DMS79 (cell line): ENCODE data around the gene MLLT11.

Experiments used
- DNase-seq: peaks from one replicate; lab custom pipeline; 2025; lab: John Stamatoyannopoulos, UW

Gene MLLT11, protein sequence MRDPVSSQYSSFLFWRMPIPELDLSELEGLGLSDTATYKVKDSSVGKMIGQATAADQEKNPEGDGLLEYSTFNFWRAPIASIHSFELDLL

DNA sequence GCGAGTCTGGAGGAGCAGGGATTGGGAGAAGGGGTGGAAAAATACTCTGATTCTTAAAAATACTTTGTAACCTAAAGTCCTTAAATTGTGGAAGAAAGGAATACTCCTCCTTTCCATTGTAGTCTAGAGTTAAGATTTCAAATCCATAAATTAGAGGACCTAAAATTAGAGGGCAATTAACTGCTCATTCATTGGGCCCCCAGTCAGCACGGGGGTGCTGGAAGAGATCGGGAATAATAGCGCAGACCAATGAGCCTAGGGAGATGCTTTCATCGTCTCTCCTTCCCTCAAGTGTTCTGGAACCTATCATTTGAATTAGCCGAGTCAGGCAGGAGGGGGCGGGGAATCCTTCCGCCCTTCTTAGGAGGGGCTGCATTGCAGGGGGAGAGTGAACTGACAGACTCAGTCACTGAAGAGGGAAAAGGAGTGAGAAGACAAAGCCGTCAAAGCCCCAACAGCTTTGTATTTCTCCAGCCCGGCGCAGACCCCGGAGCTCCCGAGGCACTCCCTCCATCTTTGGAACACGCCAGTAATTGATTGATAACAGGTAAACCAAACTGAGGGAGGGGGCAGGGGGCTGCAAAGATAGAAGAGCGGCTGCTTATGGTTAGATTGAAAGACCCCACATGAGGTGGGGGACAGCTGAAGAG is at the start of gene MLLT11:
Gene MLLT11 (plus strand): TSS at position 391 of the 650 bp plus-strand sequence. CDS start 6,828 bp downstream, outside the sequence.
- DNase-seq = peak; percentile 92

DNA sequence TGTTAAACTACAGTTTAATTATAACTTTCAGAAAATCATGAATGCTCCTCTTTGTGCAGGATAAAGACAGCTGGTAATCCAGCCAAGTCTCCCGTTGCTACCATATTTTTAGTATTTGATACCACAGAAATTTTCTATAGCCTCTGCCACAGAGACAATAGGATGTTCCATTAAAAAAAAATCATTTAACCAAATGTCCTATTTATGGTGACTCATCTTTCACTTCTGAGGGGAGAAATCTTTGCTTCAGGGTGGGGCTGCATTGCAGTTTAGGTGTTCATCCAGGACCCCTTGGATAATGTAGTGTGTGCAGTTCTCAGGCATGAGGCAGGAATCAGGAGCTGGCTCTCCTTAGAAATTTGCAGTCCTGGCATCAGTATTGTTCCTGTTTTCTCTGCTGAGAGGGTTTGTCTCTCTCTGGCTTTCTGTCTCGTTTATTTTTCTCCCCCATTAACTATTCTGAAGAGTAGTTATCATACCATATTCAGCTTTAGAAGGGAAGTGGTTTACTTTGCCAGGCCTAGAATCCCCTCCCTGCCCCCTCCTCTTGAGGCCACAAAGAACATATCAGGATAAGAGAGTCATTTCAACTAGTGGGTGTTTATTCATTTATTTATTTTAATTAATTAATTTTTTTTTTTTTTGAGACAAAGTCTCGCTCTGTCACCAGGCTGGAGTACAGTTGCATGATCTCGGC is 48.9 kb upstream of the MLLT11 start:
- DNase-seq = no peak

DNA sequence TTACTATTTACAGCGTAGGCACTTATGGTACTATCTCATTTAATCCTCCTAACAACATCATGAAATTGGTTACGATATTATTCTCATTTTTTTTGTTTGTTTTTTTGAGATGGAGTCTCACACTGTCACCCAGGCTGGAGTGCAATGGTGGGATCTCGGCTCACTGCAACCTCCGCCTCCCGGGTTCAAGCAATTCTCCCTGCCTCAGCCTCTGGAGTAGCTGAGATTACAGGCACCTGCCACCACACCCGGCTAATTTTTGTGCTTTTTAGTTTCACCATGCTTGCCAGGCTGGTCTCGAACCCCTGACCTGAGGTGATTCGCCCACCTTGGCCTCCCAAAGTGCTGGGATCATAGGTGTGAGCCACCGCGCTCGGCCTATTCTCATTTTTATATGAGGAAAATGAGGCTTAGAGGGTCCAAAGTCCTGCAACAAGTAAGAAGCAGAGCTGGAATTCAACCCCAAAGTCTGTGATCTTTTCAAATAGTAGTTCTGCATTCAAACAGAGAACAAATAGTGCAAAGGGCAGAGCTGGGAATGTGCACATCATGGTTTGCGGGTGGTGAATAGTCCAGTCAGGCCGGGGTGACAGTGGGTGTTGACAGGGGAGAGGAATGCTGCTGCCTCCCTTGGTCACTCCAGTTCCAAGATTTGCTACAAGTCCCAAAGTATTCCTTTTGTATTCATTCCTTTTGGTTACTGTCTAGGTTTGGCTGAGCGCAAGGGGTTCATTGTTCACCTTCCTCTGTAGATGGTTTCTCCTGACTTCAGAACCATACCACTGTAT is 47.3 kb upstream of the MLLT11 start:
- DNase-seq = no peak

DNA sequence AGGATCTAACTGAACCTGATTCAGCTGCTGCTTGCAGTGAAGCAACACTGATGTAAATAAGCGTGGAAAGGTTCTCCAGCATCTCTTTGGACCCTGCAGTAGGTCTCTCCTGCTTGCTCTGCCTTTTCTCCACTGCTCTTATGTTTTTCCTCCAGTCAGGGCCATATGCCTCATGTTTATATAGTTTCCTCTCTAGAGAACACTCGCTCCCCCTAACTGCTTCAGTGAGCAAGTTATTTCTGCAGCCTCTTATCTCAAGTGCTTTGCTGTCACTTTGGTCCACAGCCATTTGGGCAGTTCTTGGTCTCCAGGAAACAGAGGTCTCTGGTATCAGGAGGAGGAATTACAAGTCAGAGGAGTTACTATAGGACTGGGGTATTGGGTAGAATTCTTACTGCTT is 46.7 kb upstream of the MLLT11 start:
- peak; percentile 96 for DNase-seq

DNA sequence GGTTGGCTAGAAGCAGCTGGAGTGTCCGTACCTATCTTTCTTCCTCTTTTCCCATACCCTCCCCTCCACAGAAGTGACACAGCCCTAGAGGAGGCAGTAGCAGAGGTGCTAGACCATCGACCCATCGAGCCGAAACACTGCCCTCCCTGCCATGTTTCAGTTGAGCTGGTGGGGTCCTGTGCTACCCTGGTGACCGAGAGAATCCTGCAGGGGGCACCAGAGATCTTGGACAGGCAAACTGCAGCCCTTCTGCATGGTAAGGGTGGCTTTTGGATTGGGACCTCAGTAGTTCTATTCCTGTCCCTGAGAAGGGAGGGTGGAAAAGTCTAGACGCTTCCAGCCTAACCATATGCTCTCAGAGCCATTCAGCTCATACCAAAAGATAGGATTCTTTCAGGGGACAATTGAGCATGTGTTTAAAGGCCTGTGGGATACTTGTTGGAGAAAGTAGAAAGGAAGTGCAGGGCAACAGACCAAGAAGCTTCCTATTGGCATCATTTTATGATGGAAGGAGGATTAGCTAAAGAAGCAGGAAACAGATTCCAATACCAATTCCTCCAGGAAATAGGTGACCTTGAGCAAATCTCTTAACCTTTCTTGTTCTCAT is 35.6 kb upstream of the MLLT11 start:
- peak; percentile 38 for DNase-seq

DNA sequence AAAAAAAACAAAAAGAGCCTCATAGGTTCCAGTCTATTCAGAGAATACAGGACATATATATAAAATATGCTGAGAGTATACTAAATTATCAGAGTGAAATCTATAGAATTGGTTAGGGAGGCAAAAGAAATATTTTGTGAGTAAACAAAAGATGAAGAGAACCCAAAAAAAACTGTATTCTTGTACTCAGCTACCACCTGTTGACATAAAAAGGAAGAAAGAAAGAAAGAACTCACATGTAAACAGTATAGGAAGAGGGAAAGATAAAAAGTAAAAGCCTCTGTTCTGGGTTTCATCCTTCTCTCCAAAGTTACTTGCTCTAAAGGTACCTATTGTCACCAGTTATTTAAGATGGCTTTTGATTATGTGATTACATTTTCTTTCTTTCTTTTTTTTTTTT is 33.7 kb upstream of the MLLT11 start:
- no peak for DNase-seq

DNA sequence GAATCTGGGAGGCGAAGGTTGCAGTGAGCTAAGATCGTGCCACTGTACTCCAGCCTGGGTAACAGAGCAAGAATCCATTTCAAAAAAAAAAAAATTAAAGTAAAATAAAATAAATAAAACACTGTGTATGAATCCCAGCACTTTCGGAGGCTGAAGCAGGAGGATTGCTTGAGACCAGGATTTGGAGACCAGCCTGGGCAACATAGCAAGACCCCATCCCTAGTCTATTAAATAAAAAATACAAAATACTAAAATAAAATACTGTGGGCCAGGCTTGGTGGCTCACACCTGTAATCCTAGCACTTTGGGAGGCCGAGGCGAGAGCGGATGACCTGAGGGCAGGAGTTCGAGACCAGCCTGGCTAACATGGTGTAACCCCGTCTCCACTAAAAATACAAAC is 28.0 kb upstream of the MLLT11 start:
- no peak for DNase-seq

DNA sequence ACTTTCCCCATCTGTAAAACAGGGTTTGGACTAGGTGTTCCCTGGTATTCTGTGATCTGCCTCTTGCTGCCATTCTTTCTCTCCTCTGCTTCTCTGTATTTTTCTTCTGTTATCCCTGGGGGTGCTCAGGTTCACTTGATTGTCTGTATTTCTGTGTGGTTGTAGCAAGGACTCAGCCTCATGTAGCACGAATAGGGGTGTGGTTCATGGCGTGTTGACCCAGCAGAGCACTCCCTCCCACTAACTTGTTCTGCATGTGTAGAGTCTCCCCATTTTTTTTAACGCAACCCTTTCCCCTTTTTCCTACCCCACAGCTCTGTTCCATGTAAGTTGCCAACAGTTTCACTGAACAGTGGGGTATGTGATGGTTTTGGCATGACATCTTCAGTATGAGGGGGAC is 25.0 kb upstream of the MLLT11 start:
- no peak for DNase-seq

DNA sequence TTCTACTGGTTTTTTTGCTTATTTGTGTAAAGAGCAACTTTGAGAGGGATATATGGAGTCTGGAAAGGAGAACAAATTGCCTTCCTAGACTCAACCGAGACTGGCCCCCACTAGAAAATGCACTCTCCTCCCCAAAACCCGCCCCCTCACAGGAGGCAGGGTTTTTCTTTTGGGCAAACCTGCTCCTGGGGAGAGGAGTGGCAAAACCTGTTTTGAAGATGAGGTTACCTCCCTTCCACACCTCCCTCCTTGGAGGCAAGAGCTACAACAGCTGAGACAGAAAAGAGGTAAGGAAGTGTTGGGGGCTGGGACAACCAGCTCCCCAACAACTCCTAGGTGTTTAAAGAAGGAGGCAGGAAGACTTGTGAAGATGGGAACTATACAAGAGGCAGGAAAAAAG is 23.8 kb upstream of the MLLT11 start, which contains the start of gene BNIPL:
Gene BNIPL (plus strand): TSS at position 231 of the 400 bp plus-strand sequence. CDS start 140 bp downstream, at position 371.
- no peak for DNase-seq

DNA sequence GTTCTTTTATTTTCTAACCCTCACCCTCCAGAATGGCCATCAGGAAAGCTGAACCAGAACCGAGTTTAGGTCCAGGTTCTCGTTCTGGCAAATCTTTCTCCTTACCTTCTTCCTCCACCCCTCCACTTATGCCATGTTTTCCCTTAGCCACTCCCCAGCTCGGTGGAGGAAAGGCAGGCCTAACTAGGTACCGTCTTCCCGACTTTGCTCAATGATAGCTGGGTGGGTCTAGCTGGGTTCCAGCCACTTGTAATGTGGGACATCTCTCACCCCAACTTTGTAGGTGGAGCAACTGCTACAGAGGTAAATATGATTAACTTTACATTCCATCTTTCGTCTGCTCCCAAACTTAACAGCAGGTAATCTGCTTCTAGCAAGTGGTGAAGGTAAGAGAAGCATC is 23.2 kb upstream of the MLLT11 start:
- DNase-seq = no peak

DNA sequence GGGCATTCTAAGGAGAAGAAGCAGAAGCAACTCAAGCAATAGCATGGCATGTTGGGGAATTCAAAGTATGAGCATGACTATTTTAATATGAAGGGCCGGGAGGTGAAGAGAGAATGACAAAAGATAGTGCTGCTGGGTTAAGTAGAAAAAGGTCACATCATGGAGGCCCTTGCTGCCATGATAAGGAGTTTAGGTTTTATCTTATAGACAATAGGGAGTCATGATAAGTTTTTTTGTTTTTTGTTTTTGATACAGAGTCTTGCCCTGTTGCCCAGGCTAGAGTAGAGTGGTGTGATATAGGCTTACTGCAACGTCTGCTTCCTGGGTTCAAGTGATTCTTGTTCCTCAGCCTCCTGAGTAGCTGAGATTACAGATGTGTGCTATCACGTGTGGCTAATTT is 20.7 kb upstream of the MLLT11 start:
- DNase-seq = no peak

DNA sequence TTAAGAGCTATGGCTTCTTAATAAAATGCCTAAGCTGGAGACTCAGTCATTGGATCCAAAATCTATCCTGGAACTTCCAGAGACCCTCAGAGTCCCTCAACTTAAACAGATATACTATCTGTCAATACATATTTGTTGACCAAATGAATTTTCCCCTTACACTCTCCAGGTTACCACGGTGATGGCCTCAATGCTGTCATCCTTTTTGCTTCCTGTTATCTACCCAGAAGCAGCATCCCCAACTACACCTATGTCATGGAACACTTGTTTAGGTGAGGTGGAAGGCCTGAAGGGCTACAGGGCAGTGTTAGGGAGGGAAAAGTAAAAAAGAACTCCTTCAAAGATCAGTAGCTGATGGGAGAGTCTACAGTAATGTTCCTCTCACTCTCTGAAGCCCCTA is 17.0 kb upstream of the MLLT11 start:
- no peak for DNase-seq

DNA sequence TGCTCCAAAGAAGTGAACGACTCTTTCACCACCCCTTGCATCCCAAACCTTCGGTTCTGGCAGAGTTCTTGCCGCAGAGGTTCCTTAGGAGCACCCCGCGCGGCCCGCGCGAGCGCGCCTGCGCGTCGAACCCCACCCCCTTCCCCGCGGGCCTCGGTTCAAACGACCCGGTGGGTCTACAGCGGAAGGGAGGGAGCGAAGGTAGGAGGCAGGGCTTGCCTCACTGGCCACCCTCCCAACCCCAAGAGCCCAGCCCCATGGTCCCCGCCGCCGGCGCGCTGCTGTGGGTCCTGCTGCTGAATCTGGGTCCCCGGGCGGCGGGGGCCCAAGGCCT is 12.6 kb upstream of the MLLT11 start, which contains the start of gene C1orf56:
Gene C1orf56 (plus strand): TSS at position 161 of the 334 bp plus-strand sequence. CDS start 97 bp downstream, at position 258.
- DNase-seq = peak; percentile 62

DNA sequence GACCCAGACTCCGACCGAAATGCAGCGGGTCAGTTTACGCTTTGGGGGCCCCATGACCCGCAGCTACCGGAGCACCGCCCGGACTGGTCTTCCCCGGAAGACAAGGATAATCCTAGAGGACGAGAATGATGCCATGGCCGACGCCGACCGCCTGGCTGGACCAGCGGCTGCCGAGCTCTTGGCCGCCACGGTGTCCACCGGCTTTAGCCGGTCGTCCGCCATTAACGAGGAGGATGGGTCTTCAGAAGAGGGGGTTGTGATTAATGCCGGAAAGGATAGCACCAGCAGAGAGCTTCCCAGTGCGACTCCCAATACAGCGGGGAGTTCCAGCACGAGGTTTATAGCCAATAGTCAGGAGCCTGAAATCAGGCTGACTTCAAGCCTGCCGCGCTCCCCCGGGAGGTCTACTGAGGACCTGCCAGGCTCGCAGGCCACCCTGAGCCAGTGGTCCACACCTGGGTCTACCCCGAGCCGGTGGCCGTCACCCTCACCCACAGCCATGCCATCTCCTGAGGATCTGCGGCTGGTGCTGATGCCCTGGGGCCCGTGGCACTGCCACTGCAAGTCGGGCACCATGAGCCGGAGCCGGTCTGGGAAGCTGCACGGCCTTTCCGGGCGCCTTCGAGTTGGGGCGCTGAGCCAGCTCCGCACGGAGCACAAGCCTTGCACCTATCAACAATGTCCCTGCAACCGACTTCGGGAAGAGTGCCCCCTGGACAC is 12.1 kb upstream of the MLLT11 start:
- DNase-seq = peak; percentile 48

DNA sequence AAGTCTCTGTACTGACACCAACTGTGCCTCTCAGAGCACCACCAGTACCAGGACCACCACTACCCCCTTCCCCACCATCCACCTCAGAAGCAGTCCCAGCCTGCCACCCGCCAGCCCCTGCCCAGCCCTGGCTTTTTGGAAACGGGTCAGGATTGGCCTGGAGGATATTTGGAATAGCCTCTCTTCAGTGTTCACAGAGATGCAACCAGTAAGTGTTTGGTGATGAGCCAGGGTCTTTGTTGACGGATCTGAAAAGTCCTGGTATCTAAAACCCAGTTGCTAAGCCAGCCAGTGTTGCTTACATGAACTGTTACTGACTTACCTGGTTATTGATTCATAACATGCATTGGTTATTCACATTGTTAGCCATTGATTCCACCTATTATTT is 11.6 kb upstream of the MLLT11 start:
- peak; percentile 30 for DNase-seq

DNA sequence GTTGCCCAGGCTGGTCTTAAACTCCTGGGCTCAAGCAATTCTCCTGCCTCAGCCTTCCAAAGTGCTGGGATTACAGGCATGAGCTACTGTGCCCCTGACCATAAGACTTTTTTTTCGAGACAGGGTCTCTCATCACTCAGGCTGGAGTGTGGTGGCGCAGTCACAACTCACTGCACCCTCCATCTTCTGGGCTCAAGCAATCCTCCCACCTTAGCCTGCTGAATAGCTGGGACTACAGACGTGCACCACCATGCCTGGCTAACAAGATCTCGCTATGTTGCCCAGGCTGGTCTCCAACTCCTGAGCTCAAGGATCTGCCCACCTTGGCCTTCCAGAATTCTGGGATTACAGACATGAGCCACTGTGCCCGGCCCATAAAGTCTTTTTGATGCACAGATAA is 10.7 kb upstream of the MLLT11 start:
- no peak for DNase-seq

DNA sequence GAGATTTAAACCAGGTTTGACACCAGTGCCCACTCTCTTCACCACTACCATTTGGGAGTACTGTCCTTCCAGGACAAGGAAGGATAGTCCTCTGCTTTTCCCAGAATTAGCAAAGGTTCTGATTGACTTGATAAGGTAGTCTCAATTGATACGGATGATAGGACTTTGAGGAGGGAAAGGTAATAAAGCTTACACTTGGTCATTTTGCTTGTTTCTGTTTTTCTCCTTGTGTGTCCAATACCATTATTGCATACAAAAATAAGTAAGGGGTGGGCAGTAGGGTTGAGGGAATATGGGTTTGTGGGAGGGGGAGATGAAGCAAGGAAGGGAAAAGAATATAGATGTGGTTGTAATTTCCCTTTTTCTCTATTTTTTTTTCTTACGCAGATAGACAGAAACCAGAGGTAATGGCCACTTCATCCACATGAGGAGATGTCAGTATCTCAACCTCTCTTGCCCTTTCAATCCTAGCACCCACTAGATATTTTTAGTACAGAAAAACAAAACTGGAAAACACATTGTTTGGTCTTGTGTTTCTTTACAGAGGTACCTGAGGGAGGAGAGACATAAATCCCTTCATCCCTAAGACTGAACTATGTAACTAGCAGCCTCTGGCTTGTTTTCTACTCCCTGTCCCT is 10.0 kb upstream of the MLLT11 start:
- no peak for DNase-seq

DNA sequence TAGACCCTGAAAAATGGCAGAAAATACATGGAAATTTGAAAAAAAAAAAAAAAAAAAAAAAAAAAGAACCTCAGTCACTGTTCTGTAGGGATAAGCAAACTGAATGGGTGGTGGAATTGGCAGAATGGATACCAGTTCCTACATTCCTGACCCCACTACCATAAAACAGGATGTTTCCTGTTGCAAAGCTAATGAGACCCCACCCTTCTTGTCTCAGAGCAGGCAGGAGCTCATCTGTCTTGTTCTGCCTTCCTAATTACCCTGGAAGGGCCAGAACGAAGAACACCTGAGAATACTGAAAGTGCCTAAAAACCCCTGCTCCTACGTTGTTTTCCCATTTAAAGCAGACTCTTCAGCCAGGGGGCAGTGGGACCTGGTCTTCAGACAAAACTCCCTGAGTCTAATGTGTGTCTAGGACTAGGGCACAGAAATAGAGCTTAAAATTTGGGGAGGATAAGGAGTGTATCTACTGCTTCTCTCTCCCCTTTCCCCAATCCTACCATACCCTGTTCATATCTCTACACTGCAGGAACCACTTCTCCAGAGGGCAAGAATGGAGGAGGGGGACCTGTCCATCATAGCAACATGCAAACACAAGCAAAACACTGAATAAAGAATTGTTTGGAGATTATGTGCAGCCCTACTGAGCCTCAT is 8.7 kb upstream of the MLLT11 start:
- DNase-seq = no peak

DNA sequence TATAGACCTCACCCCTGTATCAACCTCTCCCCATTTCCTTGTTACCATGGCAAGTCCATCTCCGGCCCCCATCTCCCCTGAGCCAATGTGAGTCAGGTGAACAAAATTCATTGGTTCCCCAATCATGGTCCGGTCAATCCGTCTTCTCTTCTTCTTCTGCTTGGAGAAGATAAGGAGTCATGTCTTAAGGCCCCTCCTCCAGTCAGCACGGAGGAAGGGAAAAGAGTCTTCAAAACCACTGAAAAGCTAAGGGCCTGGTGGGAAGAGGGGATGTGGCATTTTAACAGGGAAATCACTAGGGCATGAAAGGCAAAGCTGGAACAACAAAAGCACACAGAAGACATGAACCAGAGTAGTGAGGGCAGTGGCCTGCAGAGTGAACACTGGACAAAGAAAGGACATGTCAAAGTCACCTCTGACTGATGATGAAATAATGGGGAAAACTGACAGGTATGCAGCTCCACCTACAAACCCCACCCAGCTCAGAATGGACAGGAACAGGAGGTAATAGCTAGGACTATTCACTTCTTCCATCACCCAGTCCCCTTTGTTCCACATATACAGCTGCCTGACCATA is 5.1 kb upstream of the MLLT11 start:
- DNase-seq = no peak

DNA sequence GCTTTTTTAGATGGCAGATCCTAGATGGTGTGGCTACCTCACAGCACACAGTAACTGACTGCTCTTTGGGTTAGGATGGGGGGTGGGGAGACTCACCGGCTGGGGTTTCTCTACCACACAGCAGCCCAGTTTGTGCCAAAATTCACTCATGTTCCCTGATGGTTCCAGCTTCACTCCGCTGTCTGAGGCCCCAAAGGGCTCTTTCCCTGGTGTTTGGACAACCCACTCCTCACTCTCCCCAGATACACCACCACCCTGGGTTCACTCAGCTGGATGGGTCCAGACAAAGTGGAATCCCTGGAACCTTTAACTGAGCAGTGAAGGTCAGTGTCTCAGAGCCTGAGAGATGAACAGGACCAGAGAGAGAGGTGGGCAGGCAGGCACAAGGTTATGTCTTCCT is 4.6 kb upstream of the MLLT11 start:
- no peak for DNase-seq
